ENCODE results near the gene NT5DC1. TPM values are rescaled to one million over a fixed set of nuclear protein-coding genes. Genes with fewer than 3 reads are reported as not detected.
"Not testable (repeated sequence)": the region's sequence is repeated elsewhere in the genome, so short reads cannot be mapped to it uniquely, and the experiment has no call there.

NT5DC1 gene
- total and polyA plus RNA-seq, 11 donors, result 6.5 to 72.4 (median 50.9) TPM

GRCh38 chr6:116087437-116088027, 13.1 kb upstream of the NT5DC1 start:
- Histone ChIP-seq H3K9me3 (peaks cover 0 to 2% (median 0%) of the 10 kb centered on the region in 12 donors), H3K27ac (no peak overlapping the region), H3K36me3 (no peaks in the 10 kb centered on the region), H3K27me3 (no peaks in the 10 kb centered on the region), H3K4me3 (no peak overlapping the region), H3K4me1 (peaks cover 0 to 5% (median 0%) of the 10 kb centered on the region in 12 donors)
- intact Hi-C loops (cut with DNase I), result no loop called here
- no peak for ATAC-seq
- no peak for DNase-seq
- TF ChIP-seq POLR2A (IDR thresholded peaks at IDR 0.05) (no peak), CTCF (IDR thresholded peaks at IDR 0.05) (no peak)
- WGBS, 4 donors, result 62 to 71% (median 66%) methylated on average over 4 of the region's 4 CpGs

GRCh38 chr6:116088946-116089345, 11.7 kb upstream of the NT5DC1 start:
- TF ChIP-seq POLR2A (IDR thresholded peaks at IDR 0.05) (no peak), CTCF (IDR thresholded peaks at IDR 0.05) (no peak)
- ATAC-seq, result no peak
- H3K9me3 ChIP-seq, result peaks cover 0 to 2% (median 0%) of the 10 kb centered on the region in 12 donors
- no peak for DNase-seq
- H3K27me3 ChIP-seq, result no peaks in the 10 kb centered on the region
- intact Hi-C loops (cut with DNase I), result no loop called here
- no peak overlapping the region for H3K27ac ChIP-seq
- H3K36me3 ChIP-seq, result no peaks in the 10 kb centered on the region
- peaks cover 0 to 12% (median 0%) of the 10 kb centered on the region in 12 donors for H3K4me1 ChIP-seq
- H3K4me3 ChIP-seq, result no peak overlapping the region

GRCh38 chr6:116090251-116090650, 10.4 kb upstream of the NT5DC1 start:
- no peak for DNase-seq
- TF ChIP-seq POLR2A (IDR thresholded peaks at IDR 0.05) (no peak), CTCF (IDR thresholded peaks at IDR 0.05) (no peak)
- Histone ChIP-seq H3K4me1 (peaks cover 0 to 13% (median 2%) of the 10 kb centered on the region in 12 donors), H3K27ac (no peak overlapping the region), H3K9me3 (peaks cover 0 to 2% (median 0%) of the 10 kb centered on the region in 12 donors), H3K36me3 (no peaks in the 10 kb centered on the region), H3K4me3 (no peak overlapping the region), H3K27me3 (no peaks in the 10 kb centered on the region)
- 84 to 94% (median 86%) methylated on average over 2 of the region's 2 CpGs for WGBS, 4 donors
- no peak for ATAC-seq
- intact Hi-C loops (cut with DNase I), result no loop called here

GRCh38 chr6:116094041-116094440, 6.6 kb upstream of the NT5DC1 start:
- Histone ChIP-seq H3K27ac (peak overlapping the region in 9 of 12 donors; percentile 18 to 75 (median 53)), H3K4me1 (peaks cover 0 to 19% (median 1%) of the 10 kb centered on the region in 12 donors), H3K4me3 (no peak overlapping the region), H3K36me3 (no peaks in the 10 kb centered on the region), H3K27me3 (no peaks in the 10 kb centered on the region), H3K9me3 (peaks cover 0 to 14% (median 1%) of the 10 kb centered on the region in 12 donors)
- TF ChIP-seq CTCF (IDR thresholded peaks at IDR 0.05) (no peak), POLR2A (IDR thresholded peaks at IDR 0.05) (no peak)
- DNase-seq (no peak), ATAC-seq (no peak)
- 79 to 91% (median 86%) methylated on average over 7 of the region's 7 CpGs for WGBS, 4 donors
- intact Hi-C loops (cut with DNase I), result no loop called here

- not testable (repeated sequence) for DNase-seq, H3K36me3 ChIP-seq, ATAC-seq, H3K27me3 ChIP-seq, H3K27ac ChIP-seq, H3K4me3 ChIP-seq
- intact Hi-C loops (cut with DNase I), result loop anchor here in 3 of 10 donors (2.0 to 5.0 kb wide), 2 partner anchors 83 to 84 kb away; no protein-coding TSS in a partner anchor
- peaks cover 0 to 19% (median 5%) of the 10 kb centered on the region in 12 donors for H3K4me1 ChIP-seq
- H3K9me3 ChIP-seq, result peaks cover 0 to 14% (median 1%) of the 10 kb centered on the region in 12 donors
- 88 to 92% (median 89%) methylated on average over 9 of the region's 9 CpGs for WGBS, 4 donors
These were observed 4.4 kb upstream of the NT5DC1 start for GRCh38 chr6:116096048-116096759.
